Measurements from ENCODE around the gene RLBP1.
"Not testable (repeated sequence)": the region's sequence is repeated elsewhere in the genome, so short reads cannot be mapped to it uniquely, and the experiment has no call there.

- TF ChIP-seq CTCF (IDR thresholded peaks at IDR 0.05); EP300 (IDR thresholded peaks at IDR 0.05); POLR2AphosphoS5 (IDR thresholded peaks at IDR 0.05); POLR2A (IDR thresholded peaks at IDR 0.05; ENCODE audit: low read depth): not testable (repeated sequence)
Measured at GRCh38 chr15:89250142-89250541, 28.8 kb upstream of the RLBP1 start.

All from esophagus muscularis mucosa (tissue), 4 donors.